ENCODE results near the gene BATF. TPM values are rescaled to one million over a fixed set of nuclear protein-coding genes. Genes with fewer than 3 reads are reported as not detected.

The BATF gene
- total RNA-seq, 4 donors from 2014 or later = 3.1 to 28.1 (median 5.9) TPM; not detected in 1

DNA sequence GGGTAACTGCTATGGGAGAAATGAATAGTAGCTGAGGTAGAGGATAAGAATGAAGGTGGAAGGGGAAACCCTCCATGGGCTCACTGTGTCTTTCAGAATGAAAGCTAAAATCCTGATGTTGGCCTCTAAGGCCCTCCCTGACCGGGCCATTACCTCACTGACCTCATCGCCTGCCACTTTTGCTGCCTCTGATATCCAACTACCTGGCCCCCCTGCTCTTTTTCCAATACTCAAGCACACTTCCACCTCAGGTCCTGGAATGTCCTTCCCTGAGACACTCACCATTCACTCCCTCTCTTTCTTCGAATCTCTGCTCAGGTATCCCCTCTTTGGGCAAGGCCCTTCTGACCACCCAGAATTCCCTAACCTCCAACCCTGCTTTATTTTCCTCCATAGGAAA lies 1.4 kb upstream of the BATF start:
- H3K36me3 ChIP-seq = no peaks in the 10 kb centered on the region
- H3K4me1 ChIP-seq = peaks cover 0 to 19% (median 11%) of the 10 kb centered on the region in 4 donors
- H3K27ac ChIP-seq = peak overlapping the region in 3 of 4 donors; percentile 63 to 88 (median 75)
- TF ChIP-seq POLR2A (IDR thresholded peaks at IDR 0.05) = no peak
- TF ChIP-seq, protein P1, sequence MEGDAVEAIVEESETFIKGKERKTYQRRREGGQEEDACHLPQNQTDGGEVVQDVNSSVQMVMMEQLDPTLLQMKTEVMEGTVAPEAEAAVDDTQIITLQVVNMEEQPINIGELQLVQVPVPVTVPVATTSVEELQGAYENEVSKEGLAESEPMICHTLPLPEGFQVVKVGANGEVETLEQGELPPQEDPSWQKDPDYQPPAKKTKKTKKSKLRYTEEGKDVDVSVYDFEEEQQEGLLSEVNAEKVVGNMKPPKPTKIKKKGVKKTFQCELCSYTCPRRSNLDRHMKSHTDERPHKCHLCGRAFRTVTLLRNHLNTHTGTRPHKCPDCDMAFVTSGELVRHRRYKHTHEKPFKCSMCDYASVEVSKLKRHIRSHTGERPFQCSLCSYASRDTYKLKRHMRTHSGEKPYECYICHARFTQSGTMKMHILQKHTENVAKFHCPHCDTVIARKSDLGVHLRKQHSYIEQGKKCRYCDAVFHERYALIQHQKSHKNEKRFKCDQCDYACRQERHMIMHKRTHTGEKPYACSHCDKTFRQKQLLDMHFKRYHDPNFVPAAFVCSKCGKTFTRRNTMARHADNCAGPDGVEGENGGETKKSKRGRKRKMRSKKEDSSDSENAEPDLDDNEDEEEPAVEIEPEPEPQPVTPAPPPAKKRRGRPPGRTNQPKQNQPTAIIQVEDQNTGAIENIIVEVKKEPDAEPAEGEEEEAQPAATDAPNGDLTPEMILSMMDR (IDR thresholded peaks at IDR 0.05) = no peak
- DNase-seq = peak in 1 of 3 donors; percentile 30
- H3K27me3 ChIP-seq = no peaks in the 10 kb centered on the region
- no peak overlapping the region for H3K4me3 ChIP-seq
- no peaks in the 10 kb centered on the region for H3K9me3 ChIP-seq

DNA sequence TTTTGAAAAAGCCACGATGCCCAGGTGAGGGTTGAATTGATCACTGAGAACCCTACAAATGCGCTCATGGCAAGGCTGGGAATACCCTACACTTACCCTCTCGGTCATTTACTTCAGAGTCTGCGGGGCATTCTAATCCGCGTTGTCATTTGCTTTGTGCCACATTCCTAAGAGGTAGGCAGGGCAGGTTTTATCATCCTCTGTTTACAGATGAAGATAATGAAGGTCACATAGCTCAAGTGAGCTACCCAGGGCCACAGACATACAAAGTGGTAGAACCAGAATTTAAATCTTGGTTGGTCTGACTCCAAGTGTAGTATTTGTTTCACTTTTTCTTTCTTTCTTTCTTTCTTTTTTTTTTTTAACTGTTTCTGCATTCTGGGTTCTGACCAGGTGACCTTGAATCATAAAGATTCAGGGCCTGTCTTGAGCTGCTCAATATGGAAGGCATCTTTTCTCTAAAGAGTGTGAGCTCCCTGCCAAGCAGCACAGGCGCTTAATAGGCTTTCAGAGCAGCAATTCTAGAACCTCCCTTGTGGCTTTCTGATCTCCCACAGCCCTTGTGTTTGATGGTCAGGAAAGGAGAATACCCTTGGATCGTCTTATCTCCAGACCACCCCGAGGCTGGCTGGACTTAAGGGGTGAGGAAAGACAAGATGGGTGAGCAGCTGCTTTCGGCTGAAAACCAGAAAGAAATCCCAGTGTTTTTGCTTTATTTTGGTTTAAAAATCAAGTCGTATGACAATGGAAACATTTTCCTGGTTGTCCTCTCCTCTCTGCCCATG lies 662 bp upstream of the BATF start:
- Histone ChIP-seq H3K27ac (peak overlapping the region; percentile 63 to 88 (median 74)), H3K4me1 (peaks cover 0 to 19% (median 8%) of the 10 kb centered on the region in 4 donors), H3K4me3 (peak overlapping the region in 3 of 4 donors; percentile 47 to 53 (median 50)), H3K9me3 (no peaks in the 10 kb centered on the region), H3K36me3 (no peaks in the 10 kb centered on the region), H3K27me3 (no peaks in the 10 kb centered on the region)
- no peak for TF ChIP-seq POLR2A (IDR thresholded peaks at IDR 0.05)
- TF ChIP-seq, protein P1 (IDR thresholded peaks at IDR 0.05) = no peak
- DNase-seq = peak in 1 of 3 donors; percentile 72

DNA sequence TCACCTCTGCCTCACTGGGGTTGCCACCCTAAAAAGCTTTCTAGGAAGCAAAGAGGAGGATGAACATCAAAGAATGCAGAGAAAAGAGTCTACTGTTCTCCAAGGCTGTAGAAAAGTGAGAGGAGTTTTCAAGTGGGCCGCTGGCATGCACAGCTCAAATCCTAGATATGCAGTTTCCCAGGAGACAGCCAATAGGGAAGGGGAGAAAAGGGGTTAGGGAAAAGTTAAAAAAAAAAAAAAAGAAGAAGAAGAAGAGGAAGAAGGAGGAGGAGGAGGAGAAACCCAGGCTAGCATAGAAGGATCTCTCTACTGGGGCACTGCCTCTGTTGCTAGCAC lies 682 bp downstream of the BATF start:
- H3K4me3 ChIP-seq = peak overlapping the region; percentile 47 to 53 (median 50)
- H3K4me1 ChIP-seq = peaks cover 0 to 19% (median 8%) of the 10 kb centered on the region in 4 donors
- H3K27me3 ChIP-seq = no peaks in the 10 kb centered on the region
- no peak for DNase-seq
- peak overlapping the region; percentile 63 to 88 (median 74) for H3K27ac ChIP-seq
- no peaks in the 10 kb centered on the region for H3K9me3 ChIP-seq
- H3K36me3 ChIP-seq = no peaks in the 10 kb centered on the region
- TF ChIP-seq, protein P1 (IDR thresholded peaks at IDR 0.05) = no peak
- no peak for TF ChIP-seq POLR2A (IDR thresholded peaks at IDR 0.05)

DNA sequence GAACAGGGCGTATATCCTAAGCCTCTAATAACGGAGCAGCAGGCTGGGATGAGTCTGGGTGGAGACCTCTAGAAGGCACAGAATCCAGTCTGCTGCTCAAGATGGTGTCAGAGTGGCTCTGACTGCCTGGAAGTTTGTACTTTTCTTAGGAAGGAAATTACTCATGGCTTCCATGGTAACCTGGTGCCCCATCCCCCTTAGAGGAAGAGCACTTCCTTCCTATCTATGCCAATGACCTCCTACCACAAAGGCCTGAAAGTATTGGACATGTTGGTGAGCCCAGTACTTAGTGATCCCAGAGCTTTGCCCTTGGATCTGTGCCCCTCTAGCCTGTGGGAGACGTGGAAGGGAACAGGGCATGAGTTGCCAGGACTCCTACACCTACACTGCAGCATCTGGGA lies 1.5 kb downstream of the BATF start:
- Histone ChIP-seq H3K4me1 (peaks cover 0 to 19% (median 8%) of the 10 kb centered on the region in 4 donors), H3K4me3 (peak overlapping the region in 3 of 4 donors; percentile 6 to 50 (median 47)), H3K9me3 (no peaks in the 10 kb centered on the region), H3K27me3 (no peaks in the 10 kb centered on the region), H3K27ac (peak overlapping the region in 1 of 4 donors; percentile 88), H3K36me3 (no peaks in the 10 kb centered on the region)
- TF ChIP-seq, protein P1 (IDR thresholded peaks at IDR 0.05) = no peak
- TF ChIP-seq POLR2A (IDR thresholded peaks at IDR 0.05) = no peak
- DNase-seq = peak in 1 of 3 donors; percentile 51

DNA sequence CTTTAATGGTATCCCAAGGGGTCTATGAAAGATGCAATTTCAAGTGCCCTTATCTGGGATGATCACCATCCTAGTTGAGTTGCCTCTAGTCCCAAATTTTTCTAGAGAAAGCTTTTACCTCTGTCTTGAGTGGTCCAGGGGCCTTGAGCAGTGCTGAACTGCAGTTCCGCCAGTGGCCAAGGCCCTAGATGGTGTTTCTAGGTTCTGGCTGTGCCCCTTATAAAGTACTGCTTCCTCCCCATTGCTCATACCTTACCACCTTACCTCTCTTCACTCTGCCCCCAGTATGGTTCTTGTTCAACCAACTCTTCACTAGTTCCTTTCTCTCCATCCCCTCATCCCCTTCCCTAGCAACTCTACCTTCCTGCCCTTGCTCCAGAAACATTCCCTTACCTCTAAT lies 3.7 kb downstream of the BATF start:
- TF ChIP-seq POLR2A (IDR thresholded peaks at IDR 0.05) = no peak
- TF ChIP-seq, protein P1 (IDR thresholded peaks at IDR 0.05) = no peak
- no peaks in the 10 kb centered on the region for H3K27me3 ChIP-seq
- no peak overlapping the region for H3K27ac ChIP-seq
- H3K4me3 ChIP-seq = no peak overlapping the region
- peak in 1 of 3 donors; percentile 13 for DNase-seq
- no peaks in the 10 kb centered on the region for H3K9me3 ChIP-seq
- H3K4me1 ChIP-seq = peaks cover 0 to 16% (median 8%) of the 10 kb centered on the region in 4 donors
- H3K36me3 ChIP-seq = no peaks in the 10 kb centered on the region

All from Peyer's patch (tissue), 4 donors.